Stimulated activated CD4-positive, alpha-beta T cell treated with anti-CD3 and anti-CD28 coated beads, Interleukin-2, amount 100 ng/mL, for 24 hours (primary cell): ENCODE measurements around the gene MRPL16.
"Not testable (repeated sequence)": the region's sequence is repeated elsewhere in the genome, so short reads cannot be mapped to it uniquely, and the experiment has no call there.

Experiments used
- DNase-seq, 2 donors: peaks; one replicate each; pipeline ENCODE4 v3.0.0-alpha.2; 2020

MRPL16 gene

DNA sequence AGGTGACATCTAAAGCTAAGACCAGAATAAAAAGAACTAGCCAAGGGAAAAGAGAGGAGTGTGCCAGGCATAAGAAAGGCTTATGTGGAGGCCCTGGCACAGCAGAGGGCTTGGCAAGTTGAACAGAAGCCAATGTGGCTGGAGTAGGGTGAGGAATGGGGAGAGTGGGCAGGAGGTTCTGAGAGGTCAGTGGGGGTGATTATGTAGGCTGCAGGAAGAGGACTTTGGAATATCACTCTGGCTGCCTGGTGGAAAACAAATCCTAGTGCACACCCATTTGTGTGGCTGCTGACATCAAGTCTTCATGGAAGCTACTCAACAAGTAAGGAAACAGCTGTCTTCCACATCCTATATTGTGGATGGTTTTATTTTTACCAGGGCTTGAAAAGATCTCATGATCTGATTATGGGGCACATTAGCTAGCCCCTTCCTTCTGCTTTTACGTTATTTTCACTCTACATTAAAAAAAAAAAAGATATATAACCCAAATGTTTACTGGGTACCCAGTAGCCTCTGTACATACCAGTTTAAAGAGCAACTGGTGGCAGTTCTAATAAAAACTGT, 3.4 kb downstream of the MRPL16 start:
- DNase-seq = no peak

GRCh38 chr11:59804061-59804460, 6.5 kb downstream of the MRPL16 start:
- DNase-seq = no peak

DNA sequence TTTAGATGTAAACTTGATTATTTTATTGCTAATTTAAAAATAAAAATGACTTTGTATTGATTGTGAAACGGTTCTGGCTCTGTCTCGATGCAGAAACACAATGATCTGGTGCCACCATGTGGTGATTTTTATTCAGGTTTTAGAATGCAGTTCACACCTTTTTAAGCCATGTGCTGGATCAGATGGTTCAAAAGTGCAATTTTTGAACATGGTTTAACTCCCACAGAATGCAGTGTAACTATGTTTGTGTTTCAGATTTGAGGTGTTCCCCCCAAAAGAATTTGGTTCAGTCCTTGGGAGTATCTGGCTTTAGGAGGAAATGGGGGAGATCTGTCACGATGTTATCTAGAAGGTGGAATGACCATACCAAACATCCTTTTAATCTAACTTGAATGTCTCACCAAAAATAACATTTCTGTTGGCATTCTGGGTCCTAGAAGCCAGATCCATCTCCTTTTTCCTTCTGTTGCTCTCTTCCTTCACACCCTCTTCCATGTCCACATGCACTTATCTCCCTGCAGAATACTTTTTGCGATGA, 7.9 kb downstream of the MRPL16 start:
- peak in 1 of 2 donors; percentile 33 for DNase-seq

GRCh38 chr11:59801981-59802638, 8.5 kb downstream of the MRPL16 start:
- no peak for DNase-seq

DNA sequence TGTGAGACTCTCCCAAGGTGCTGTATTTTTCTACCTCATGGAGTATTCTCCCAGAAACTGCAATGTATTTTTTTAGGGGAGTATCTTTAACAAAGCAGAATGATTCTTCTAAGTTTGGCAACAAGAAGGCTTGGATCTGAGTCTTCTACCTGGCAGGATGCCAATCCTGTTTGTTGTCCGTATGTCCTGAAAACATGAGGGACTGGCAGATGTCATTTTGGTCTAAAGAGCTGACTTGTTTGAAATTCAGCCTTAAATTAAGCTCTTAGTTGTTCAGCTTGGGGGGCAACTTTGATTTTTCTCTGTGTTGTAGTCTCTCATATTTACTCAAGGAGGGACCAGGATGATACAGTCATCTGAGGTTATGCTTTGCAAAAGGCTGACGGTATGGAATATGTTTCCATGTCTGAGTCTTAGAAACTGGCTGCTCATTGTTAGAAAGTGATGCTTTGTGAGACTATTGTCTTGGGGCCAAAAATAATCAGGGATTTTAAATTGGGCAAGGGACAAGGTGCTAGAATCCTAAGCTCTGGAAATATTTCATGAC, 9.3 kb downstream of the MRPL16 start:
- DNase-seq = no peak

DNA sequence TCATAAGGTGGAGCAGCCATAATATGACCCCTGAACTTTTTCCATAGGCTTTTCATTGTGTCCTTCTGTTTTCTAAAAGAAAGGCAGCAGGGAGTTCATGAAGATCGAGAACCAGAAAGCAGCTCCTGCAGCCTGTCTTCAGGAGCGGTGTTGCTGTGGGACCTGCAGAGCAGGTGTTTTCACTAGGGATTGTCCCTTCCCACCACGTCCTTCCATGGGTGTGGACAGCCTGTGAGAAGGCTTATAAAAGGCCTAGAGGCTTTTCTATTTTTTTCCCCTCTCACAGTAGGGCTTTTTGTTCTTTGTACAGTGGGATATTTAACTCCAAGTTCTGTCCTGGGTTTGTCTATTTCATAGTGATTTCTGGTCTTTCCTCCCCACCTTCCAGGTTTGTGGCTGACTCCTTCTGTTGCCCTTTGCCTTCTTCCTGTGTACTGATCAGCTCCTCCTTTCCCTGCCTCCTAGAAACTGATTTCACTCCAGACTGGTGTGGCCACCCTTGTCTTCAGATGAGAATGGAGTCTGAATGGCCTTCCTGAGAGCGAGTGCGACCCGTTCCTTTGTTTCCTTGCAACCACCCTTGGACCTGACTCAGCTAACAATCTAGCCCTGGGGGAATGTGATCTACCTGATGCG, 10.1 kb downstream of the MRPL16 start:
- no peak for DNase-seq

- no peak for DNase-seq
Observed at GRCh38 chr11:59794417-59794816, 16.2 kb downstream of the MRPL16 start.

GRCh38 chr11:59792507-59792906, 18.1 kb downstream of the MRPL16 start:
- DNase-seq = no peak

GRCh38 chr11:59791639-59792038, 18.9 kb downstream of the MRPL16 start:
- DNase-seq = no peak

DNA sequence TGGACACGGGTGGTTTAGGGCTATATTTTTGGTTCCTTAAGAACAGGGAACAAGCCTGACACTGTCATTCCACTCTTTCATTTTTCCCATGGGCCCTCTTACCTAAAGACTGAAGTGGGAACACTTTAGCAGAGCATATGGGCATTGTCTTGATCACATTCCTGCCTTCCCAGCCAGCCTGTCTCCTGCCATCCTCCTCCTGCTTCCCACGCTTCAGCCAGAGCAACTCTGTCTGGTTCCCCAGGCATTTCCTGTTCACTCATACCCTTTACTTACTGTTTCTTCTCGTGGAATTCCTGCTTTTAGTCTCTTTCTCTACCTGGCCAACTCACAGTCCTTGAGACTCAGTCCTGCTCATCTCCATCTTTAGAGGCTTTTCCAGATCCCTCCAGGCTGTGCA, 22.8 kb downstream of the MRPL16 start:
- no peak for DNase-seq

DNA sequence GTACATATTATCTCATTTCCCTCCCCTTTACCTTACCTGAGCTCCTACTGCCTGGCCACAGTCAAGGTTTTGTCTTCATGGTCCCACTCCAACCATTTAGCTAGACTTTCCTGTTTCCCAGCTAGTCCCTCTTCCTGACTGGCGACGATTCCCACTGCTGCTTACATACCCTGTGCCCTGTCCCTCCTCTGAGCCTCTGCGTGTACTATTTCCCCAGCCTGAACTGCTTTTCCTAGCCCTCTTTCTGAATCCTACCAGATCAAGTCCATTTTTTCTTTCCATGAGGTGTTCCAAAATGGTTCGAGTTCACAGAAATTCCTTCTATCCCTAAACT, 23.4 kb downstream of the MRPL16 start:
- DNase-seq = no peak

DNA sequence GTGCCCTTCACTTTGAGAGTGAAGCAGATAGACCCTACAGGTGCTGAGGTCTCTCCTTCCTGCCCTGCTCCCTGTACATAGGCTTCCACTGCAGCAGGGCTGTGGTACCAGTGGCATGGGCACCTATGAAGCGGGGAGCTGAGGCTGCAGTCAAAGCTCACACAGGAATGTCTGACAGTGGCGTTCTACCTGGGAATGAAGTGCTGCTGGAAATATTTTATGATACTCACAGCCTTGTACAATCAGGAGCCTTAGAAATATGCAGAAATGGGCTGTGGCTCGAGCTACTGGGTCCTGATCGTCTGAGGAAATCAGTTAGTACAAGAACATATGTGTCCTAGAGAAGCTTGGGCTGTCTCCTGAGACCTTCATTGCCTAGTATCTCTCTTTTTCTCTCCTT, 24.8 kb downstream of the MRPL16 start:
- no peak for DNase-seq

GRCh38 chr11:59784441-59784840, 26.1 kb downstream of the MRPL16 start:
- DNase-seq = not testable (repeated sequence)

DNA sequence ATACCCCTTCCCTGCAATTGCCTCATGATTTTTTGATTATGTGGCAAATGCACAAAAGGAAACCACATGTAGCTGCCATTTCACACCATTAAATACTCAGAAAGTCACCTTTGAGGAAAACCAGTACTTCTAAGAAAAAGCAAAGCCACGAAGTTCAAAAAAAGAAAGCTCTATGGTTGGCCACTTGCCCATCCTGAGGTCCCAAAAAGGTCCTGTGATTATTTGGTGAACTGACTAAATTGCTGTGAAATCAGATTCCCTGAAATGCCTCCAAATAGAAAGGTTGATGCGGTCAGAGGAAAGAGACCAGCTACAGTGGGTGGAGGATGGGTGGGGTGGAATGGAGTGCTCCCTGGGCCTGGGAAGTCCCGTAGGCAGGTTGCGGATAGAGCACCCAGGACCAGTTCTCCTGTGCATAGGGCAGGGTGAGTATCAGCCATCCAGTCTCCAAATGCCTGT, 26.9 kb downstream of the MRPL16 start:
- no peak for DNase-seq

DNA sequence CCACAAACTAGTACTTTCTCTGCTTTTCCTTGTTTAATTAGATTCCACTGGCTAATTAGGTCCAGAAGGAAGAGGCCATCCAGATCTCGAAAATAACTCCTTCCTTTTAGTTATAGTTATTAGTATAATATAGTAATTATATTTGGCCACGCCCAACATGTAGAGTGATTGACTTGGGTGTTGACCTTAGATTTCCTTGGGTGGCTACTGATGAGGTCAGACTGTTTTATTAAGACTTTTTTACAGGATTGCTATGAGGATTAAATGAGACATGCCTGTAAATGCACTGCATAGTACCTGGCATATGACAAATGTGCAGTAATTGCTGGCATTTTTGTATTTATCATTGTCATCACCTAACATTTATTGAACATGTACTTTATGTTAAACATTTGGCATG, 28.5 kb downstream of the MRPL16 start:
- no peak for DNase-seq

DNA sequence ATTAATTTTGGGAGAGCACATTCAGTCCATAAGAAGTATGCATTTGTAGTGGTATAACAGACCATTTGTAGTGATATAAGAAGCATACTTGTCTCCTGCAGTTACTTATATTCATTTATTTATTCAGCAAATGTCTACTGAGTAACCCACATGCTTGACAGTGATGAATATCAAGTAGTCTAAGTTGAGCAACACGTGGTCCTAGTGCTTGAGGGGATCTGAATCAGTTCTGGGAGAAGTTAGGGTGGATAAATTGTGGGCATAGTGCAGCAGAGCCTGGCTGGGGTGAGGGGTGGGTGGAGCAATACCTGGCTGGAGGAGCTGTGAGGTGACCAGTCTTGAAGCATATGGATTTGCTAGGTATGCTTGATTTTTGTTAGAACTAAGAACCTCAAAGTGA, 31.1 kb downstream of the MRPL16 start:
- no peak for DNase-seq

GRCh38 chr11:59778122-59778521, 32.5 kb downstream of the MRPL16 start:
- no peak for DNase-seq

GRCh38 chr11:59777104-59777503, 33.5 kb downstream of the MRPL16 start:
- no peak for DNase-seq

GRCh38 chr11:59776210-59777066, 34.1 kb downstream of the MRPL16 start:
- DNase-seq = no peak

DNA sequence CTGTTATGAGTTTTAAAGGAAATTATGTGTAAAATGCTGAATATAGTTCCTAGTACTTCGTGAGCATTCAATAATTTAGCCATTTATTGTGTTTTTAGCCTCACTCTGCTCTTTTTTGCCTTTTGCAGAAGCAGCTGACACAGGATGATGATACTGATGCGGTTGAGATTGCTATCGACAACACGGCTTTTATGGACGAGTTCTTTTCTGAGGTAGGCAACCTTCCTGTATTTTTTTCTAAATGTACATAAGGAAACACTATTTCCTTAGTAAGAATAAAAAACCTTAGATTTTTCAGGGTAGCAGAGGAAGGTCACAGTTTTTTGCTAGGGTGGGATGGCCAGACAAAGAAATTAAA, 37.5 kb downstream of the MRPL16 start:
- no peak for DNase-seq

DNA sequence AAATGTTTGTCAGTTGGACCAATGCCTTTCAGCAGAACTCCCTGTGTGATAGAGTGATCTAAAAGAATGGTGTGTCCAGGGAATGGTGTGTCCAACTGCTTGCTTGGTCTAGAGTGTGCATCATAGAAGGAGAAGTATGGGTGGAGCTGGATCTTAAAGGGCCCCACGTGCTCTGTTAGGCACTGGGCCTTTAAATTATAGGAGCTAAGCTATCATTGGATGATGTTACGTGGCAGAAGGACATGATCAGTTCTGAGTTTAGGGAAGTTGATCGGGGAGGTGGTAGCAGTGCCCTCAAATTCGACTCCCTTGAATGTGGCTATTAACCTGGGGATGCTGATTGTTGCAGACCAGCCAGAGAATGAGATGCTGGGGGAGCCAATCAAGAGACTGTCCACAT, 39.0 kb downstream of the MRPL16 start:
- DNase-seq = no peak

DNA sequence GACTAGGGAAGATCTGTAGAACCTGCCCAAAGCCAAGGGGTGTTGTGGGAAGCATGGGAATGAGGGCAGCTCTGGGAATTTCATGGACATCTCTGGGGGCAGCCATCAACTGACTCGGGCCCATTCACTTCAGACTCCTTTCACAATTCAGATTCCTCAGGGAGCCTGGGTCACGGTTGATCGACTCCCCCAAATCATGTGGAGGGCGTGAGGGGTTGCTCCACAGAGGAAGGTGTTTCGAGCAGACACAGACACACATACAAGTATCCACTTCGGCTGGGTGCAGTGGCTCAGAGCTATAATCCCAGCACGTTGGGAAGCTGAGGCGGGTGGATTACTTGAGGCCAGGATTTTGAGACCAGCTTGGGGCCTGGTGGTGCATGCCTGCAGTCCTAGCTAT, 39.7 kb downstream of the MRPL16 start:
- DNase-seq = no peak

DNA sequence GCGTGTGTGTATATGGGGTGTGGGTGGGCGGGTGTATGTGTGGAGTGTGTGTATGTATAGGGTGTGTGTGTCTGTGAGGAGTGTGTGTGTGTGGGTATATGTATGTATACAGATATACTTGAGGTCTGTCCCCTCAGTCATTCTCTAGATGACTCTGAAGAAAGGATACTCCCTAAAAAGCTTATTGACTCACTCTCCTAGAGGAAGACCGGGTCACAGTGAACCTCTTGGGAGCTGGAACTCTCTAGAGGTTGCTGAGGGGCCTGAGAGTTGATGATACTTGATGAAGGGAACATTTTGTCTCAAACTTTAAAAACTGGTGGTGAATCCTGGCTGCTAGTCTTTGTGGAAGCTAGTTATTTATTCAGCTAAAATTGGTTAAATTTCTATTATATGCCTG, 40.3 kb downstream of the MRPL16 start:
- DNase-seq = no peak
